ENCODE results near the gene ARMC5. TPM values are rescaled to one million over a fixed set of nuclear protein-coding genes. Genes with fewer than 3 reads are reported as not detected.
A peak's percentile ranks its signal among the peaks of the same experiment; 100 is the strongest.
"Not testable (repeated sequence)": the region's sequence is repeated elsewhere in the genome, so short reads cannot be mapped to it uniquely, and the experiment has no call there.

Gene ARMC5
- total RNA-seq, 1 experiment from 2014 or later, result 6.7 TPM

GRCh38 chr16:31474773-31475738, 15.8 kb downstream of the ARMC5 start:
- Histone ChIP-seq H3K27ac (no peak overlapping the region), H3K27me3 (no peaks in the 10 kb centered on the region), H3K4me1 (0 out of 2 replicates have a peak, but pooled peaks cover 2% of the 10 kb centered on the region), H3K36me3 (peaks cover 34% of the 10 kb centered on the region), H3K9me3 (replicated peaks) (no peaks in the 10 kb centered on the region), H3K4me3 (no peak overlapping the region)
- no peak for DNase-seq

DNA sequence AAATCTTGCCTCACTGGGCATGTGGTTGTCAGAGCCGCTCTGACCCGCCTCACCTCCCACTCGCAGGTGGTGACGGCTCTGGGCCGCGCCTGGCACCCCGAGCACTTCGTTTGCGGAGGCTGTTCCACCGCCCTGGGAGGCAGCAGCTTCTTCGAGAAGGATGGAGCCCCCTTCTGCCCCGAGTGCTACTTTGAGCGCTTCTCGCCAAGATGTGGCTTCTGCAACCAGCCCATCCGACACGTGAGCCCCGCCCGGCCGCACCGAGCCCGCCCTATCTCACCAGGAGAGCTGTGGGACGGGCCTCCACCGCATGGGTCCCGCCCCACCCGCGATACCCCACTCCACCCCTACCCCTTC, 16.6 kb downstream of the ARMC5 start:
- H3K27me3 ChIP-seq, result no peaks in the 10 kb centered on the region
- H3K4me1 ChIP-seq, result 0 out of 2 replicates have a peak, but pooled peaks cover 2% of the 10 kb centered on the region
- no peaks in the 10 kb centered on the region for H3K9me3 ChIP-seq (replicated peaks)
- no peak overlapping the region for H3K27ac ChIP-seq
- H3K36me3 ChIP-seq, result peaks cover 34% of the 10 kb centered on the region
- no peak for DNase-seq
- H3K4me3 ChIP-seq, result no peak overlapping the region

- H3K27me3 ChIP-seq, result no peaks in the 10 kb centered on the region
- no peak for DNase-seq
- peaks cover 34% of the 10 kb centered on the region for H3K36me3 ChIP-seq
- no peaks in the 10 kb centered on the region for H3K9me3 ChIP-seq (replicated peaks)
- no peak overlapping the region for H3K4me3 ChIP-seq
- no peak overlapping the region for H3K27ac ChIP-seq
- H3K4me1 ChIP-seq, result 0 out of 2 replicates have a peak, but pooled peaks cover 2% of the 10 kb centered on the region
Measured at GRCh38 chr16:31476303-31477219, 17.3 kb downstream of the ARMC5 start.

DNA sequence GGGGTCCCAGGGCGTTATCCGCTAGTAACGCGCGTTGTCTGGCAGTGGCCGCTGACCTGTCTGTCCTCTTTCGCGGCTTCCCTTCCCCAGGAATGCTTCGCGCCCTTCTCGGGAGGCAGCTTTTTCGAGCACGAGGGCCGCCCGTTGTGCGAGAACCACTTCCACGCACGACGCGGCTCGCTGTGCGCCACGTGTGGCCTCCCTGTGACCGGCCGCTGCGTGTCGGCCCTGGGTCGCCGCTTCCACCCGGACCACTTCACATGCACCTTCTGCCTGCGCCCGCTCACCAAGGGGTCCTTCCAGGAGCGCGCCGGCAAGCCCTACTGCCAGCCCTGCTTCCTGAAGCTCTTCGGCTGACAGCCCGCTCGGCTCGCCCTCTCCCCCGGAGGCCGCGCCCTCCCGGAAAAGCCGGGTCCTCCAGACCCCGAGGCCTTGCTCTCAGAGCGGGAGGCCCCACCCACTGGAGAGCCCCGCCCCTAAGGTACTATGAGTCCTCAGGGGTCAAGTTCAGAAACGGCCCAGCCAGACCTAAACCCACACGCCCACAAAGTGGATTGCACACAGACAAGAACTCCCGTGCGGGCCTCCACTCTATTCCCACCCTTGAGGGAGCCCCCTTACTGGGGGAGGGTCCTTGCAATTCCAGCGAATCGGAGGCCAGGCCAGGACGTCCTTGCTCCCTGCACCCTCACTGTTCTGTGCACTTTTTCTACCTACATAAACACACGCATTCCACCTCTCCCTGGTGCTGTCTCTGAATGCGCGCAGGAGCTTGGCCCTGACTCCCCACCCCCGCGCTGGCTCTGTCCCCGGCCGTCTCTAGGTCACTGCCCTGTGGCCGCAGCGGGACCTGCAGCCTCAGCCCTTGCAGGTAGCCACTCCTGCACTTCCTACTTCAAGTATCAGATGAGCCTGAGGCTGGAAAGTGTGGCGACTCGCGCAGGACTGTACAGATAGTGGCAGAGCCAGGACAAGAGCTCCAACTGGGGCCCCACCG, 18.2 kb downstream of the ARMC5 start:
- no peak overlapping the region for H3K4me3 ChIP-seq
- no peaks in the 10 kb centered on the region for H3K9me3 ChIP-seq (replicated peaks)
- DNase-seq, result no peak
- no peak overlapping the region for H3K27ac ChIP-seq
- 0 out of 2 replicates have a peak, but pooled peaks cover 2% of the 10 kb centered on the region for H3K4me1 ChIP-seq
- H3K36me3 ChIP-seq, result peaks cover 34% of the 10 kb centered on the region
- no peaks in the 10 kb centered on the region for H3K27me3 ChIP-seq

DNA sequence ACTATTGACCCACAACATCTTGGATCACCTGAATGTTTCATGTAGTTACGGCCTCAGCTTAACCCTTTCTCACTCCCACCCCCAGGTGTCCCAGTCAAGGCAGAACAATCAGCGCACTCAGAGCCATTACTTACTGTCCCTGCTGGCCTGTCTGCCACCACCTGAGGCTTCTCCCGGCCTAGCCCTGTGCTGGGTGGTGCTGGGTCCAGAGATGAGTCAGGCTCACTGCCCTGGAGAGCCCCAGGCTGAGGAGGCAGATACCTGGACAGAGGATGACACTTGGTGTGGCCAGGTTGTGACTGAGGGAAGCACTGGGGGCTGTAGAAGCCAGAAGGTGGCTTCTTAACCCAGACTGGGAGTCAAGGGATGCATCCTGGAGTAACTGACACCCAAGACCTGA, 19.7 kb downstream of the ARMC5 start:
- Histone ChIP-seq H3K4me3 (no peak overlapping the region), H3K27me3 (no peaks in the 10 kb centered on the region), H3K4me1 (no peaks in the 10 kb centered on the region), H3K27ac (no peak overlapping the region), H3K36me3 (peaks cover 30% of the 10 kb centered on the region), H3K9me3 (replicated peaks) (no peaks in the 10 kb centered on the region)
- no peak for DNase-seq

DNA sequence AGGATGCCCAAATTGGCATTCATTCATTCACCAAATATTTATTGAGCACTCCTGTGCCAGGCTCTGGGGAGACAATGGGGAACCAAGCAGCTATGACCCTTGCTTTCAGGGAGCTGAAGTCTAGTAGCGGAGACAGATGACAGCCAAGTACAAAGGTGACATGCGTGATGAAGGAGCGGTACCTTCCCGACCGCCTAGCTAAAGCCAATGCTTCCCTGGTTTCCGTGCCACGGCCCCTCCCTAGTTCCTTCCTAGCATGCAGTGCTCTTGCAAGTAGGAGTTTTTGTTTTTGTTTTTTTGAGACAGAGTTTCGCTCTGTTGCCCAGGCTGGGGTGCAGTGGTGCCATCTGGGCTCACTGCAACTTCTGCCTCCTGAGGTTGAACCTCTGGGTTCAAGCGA, 20.4 kb downstream of the ARMC5 start:
- Histone ChIP-seq H3K4me3 (no peak overlapping the region), H3K27ac (no peak overlapping the region), H3K36me3 (peaks cover 23% of the 10 kb centered on the region), H3K4me1 (no peaks in the 10 kb centered on the region), H3K27me3 (no peaks in the 10 kb centered on the region), H3K9me3 (replicated peaks) (no peaks in the 10 kb centered on the region)
- no peak for DNase-seq

- Histone ChIP-seq H3K9me3 (replicated peaks) (no peaks in the 10 kb centered on the region), H3K27ac (no peak overlapping the region), H3K36me3 (peaks cover 10% of the 10 kb centered on the region), H3K4me1 (peaks cover 2% of the 10 kb centered on the region; the same call in 1 of the 2 replicates), H3K4me3 (no peak overlapping the region), H3K27me3 (no peaks in the 10 kb centered on the region)
- peak in 1 of 2 experiments; percentile 31 for DNase-seq
Measured at GRCh38 chr16:31480851-31481536, 21.7 kb downstream of the ARMC5 start.

GRCh38 chr16:31483081-31483480, 23.8 kb downstream of the ARMC5 start, which contains the start of gene SLC5A2:
Gene SLC5A2 (plus strand): TSS chr16:31483123. CDS start chr16:31483137, 14 bp downstream.
- Histone ChIP-seq H3K27me3 (no peaks in the 10 kb centered on the region), H3K9me3 (replicated peaks) (no peaks in the 10 kb centered on the region), H3K36me3 (no peaks in the 10 kb centered on the region; the same call in 1 of the 2 replicates), H3K4me3 (no peak within 1 kb of the TSS), H3K4me1 (peaks cover 7% of the 10 kb centered on the region; the same call in 1 of the 2 replicates), H3K27ac (no peak within 1 kb of the TSS)
- no peak for DNase-seq

- H3K27me3 ChIP-seq; H3K4me1 ChIP-seq; DNase-seq; H3K4me3 ChIP-seq; H3K36me3 ChIP-seq; H3K9me3 ChIP-seq (replicated peaks); H3K27ac ChIP-seq: not testable (repeated sequence)
Measured at GRCh38 chr16:31484048-31484447, 24.7 kb downstream of the ARMC5 start.

GRCh38 chr16:31484491-31485171, 25.3 kb downstream of the ARMC5 start:
- H3K9me3 ChIP-seq (replicated peaks), result no peaks in the 10 kb centered on the region
- no peaks in the 10 kb centered on the region for H3K27me3 ChIP-seq
- H3K4me3 ChIP-seq, result no peak overlapping the region
- peaks cover 7% of the 10 kb centered on the region; the same call in 1 of the 2 replicates for H3K4me1 ChIP-seq
- H3K36me3 ChIP-seq, result no peaks in the 10 kb centered on the region
- DNase-seq, result peak; percentile 34 to 40
- H3K27ac ChIP-seq, result no peak overlapping the region

DNA sequence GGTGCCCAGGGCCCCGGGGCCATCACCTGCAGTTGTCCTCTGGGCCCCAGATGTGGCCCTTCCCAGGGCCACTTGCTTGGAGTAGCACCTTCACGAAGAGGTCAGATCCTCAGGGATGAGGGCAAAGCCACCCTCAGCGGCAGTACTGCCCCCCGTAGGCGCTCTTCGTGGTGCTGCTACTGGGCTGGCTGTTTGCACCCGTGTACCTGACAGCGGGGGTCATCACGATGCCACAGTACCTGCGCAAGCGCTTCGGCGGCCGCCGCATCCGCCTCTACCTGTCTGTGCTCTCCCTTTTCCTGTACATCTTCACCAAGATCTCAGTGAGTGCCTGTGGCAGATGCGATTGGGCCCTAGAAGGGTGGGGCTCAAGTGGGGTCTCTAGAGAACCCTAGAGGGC, 26.3 kb downstream of the ARMC5 start:
- no peaks in the 10 kb centered on the region; the same call in 1 of the 2 replicates for H3K36me3 ChIP-seq
- no peak for DNase-seq
- no peaks in the 10 kb centered on the region for H3K27me3 ChIP-seq
- H3K27ac ChIP-seq, result no peak overlapping the region
- no peak overlapping the region for H3K4me3 ChIP-seq
- H3K9me3 ChIP-seq (replicated peaks), result no peaks in the 10 kb centered on the region
- H3K4me1 ChIP-seq, result peaks cover 7% of the 10 kb centered on the region; the same call in 1 of the 2 replicates

DNA sequence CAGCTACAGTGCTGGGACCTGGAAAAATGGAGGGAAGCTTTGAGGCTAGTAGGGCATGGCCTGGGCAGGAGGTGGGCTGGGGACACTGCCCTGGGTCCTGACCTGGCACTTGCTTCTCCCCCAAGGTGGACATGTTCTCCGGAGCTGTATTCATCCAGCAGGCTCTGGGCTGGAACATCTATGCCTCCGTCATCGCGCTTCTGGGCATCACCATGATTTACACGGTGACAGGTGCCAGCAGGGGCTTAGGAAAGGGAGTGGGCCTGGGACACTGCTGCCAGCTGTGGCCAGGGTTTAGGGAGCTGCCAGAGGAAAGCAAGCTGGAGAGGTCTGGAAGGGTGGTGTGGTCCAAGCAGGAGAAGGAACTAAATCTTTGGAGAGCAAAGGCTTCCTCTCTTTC, 26.7 kb downstream of the ARMC5 start:
- H3K36me3 ChIP-seq, result no peaks in the 10 kb centered on the region; the same call in 1 of the 2 replicates
- peak; percentile 53 to 68 for DNase-seq
- no peaks in the 10 kb centered on the region for H3K9me3 ChIP-seq (replicated peaks)
- no peaks in the 10 kb centered on the region for H3K27me3 ChIP-seq
- no peak overlapping the region for H3K27ac ChIP-seq
- peaks cover 7% of the 10 kb centered on the region; the same call in 1 of the 2 replicates for H3K4me1 ChIP-seq
- no peak overlapping the region for H3K4me3 ChIP-seq

Data from SJCRH30 (cell line).